ENCODE measurements around the gene LZTS3.
"Not testable (repeated sequence)": the region's sequence is repeated elsewhere in the genome, so short reads cannot be mapped to it uniquely, and the experiment has no call there.

The LZTS3 gene

DNA sequence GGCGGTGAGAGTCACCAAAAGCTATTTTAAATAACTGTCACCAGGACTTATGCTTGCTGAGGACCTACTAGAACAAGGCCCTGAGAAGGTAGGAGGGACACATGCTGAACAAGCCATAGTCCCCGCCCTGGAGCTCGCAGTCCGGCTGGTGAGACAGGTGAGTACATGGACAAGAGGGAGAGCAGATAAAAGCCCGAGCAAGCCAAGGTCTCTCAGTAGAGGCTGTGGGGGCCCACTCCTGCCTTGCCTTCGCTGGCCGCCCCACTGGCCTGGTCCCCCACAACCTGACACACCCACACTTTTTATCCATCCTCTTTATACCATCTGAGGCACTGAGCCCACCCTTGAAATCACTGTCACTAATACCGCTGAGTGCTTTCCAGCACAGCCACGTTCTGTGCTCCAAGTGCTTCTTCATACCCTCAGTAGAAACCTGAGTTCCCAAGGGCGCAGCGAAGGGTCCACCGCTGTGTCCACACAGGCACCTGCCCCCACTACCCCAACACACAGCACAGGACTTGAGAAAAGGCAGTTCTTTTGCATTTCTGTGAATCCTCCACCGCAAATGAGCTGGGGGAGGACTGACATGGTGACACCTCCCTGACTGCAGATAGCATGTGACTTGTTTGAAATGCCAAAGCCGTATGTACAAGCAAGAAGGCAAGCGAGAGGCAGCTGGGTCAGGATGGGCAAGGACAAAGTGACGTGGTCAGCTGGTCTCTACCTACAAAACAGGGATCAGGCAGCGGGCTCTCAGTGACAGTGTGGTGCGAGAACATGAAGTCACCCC, 19.1 kb upstream of the LZTS3 start:
- in situ Hi-C loops (cut with HindIII; ENCODE audit: low sequenced_read_pairs): no loop called here
- DNase-seq (ENCODE audit: low read depth, low spot score): no peak
- H3K4me3 ChIP-seq (ENCODE audit: low read depth, low read length): no peak overlapping the region
- TF ChIP-seq, protein P1, sequence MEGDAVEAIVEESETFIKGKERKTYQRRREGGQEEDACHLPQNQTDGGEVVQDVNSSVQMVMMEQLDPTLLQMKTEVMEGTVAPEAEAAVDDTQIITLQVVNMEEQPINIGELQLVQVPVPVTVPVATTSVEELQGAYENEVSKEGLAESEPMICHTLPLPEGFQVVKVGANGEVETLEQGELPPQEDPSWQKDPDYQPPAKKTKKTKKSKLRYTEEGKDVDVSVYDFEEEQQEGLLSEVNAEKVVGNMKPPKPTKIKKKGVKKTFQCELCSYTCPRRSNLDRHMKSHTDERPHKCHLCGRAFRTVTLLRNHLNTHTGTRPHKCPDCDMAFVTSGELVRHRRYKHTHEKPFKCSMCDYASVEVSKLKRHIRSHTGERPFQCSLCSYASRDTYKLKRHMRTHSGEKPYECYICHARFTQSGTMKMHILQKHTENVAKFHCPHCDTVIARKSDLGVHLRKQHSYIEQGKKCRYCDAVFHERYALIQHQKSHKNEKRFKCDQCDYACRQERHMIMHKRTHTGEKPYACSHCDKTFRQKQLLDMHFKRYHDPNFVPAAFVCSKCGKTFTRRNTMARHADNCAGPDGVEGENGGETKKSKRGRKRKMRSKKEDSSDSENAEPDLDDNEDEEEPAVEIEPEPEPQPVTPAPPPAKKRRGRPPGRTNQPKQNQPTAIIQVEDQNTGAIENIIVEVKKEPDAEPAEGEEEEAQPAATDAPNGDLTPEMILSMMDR (IDR thresholded peaks at IDR 0.05; ENCODE audit: low read depth, low read length): no peak

GRCh38 chr20:3190681-3191111, 17.3 kb upstream of the LZTS3 start:
- H3K4me3 ChIP-seq (ENCODE audit: low read depth, low read length): no peak overlapping the region
- in situ Hi-C loops (cut with HindIII; ENCODE audit: low sequenced_read_pairs): no loop called here
- no peak for DNase-seq (ENCODE audit: low read depth, low spot score)
- TF ChIP-seq, protein P1 (IDR thresholded peaks at IDR 0.05; ENCODE audit: low read depth, low read length): no peak

GRCh38 chr20:3189561-3190131, 16.3 kb upstream of the LZTS3 start:
- no peak for DNase-seq (ENCODE audit: low read depth, low spot score)
- H3K4me3 ChIP-seq (ENCODE audit: low read depth, low read length): no peak overlapping the region
- in situ Hi-C loops (cut with HindIII; ENCODE audit: low sequenced_read_pairs): no loop called here
- TF ChIP-seq, protein P1 (IDR thresholded peaks at IDR 0.05; ENCODE audit: low read depth, low read length): no peak

DNA sequence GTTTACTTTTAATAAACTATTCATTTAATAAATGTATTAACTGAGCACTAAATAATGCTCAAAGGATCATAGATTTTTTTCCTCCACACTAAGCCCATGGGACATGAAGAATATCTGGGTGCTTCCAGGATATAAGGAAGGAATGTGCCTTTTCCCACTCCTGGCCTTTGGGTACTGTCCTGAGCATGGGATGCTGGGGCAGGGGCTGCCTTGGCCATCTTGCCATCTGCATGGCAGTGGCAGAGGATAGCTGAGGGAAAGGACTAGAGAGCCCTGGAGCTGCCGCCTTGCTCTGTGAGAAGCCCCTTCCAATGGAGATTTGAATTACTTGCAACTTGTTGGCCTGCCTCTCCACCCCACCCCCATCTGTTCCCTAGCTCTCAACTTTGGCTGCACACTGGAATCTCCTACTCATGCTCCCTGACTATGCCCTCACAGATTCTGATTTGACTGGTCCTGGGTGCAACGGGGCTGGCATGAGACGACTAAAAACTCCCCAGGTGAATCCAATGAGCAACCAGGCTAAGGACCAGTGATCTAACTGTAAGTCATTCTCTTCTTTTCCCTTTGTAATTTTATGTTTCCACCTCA, 15.6 kb upstream of the LZTS3 start:
- DNase-seq (ENCODE audit: low read depth, low spot score): no peak
- TF ChIP-seq, protein P1 (IDR thresholded peaks at IDR 0.05; ENCODE audit: low read depth, low read length): no peak
- in situ Hi-C loops (cut with HindIII; ENCODE audit: low sequenced_read_pairs): no loop called here
- H3K4me3 ChIP-seq (ENCODE audit: low read depth, low read length): no peak overlapping the region

DNA sequence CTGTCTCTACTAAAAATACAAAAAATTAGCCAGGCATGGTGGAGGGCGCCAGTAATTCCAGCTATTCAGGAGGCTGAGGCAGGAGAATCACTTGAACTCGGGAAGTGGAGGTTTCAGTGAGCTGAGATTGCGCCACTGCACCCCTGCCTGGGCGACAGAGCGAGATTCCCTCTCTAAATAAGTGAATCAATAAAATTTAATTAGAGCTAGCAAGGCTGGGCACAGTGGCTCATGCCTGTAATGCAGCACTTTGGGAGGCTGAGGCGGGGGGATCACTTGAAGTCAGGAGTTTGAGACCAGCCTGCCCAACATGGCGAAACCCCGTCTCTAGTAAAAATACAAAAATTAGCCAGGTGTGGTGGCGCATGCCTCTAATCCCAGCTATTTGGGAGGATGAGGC, 14.5 kb upstream of the LZTS3 start:
- H3K4me3 ChIP-seq (ENCODE audit: low read depth, low read length); in situ Hi-C loops (cut with HindIII; ENCODE audit: low sequenced_read_pairs); DNase-seq (ENCODE audit: low read depth, low spot score): not testable (repeated sequence)

GRCh38 chr20:3183896-3184612, 10.7 kb upstream of the LZTS3 start:
- in situ Hi-C loops (cut with HindIII; ENCODE audit: low sequenced_read_pairs): no loop called here
- no peak for DNase-seq (ENCODE audit: low read depth, low spot score)
- H3K4me3 ChIP-seq (ENCODE audit: low read depth, low read length): no peak overlapping the region
- TF ChIP-seq, protein P1 (IDR thresholded peaks at IDR 0.05; ENCODE audit: low read depth, low read length): no peak

GRCh38 chr20:3182429-3182828, 9.1 kb upstream of the LZTS3 start:
- in situ Hi-C loops (cut with HindIII; ENCODE audit: low sequenced_read_pairs); DNase-seq (ENCODE audit: low read depth, low spot score); H3K4me3 ChIP-seq (ENCODE audit: low read depth, low read length): not testable (repeated sequence)
